HUES6 (cell line): Measurements from ENCODE around the gene LDHAL6B.

ENCODE experiments used
- H3K27ac ChIP-seq: 2 replicates; pipeline ENCODE4 v1.7.0; 2013; ENCODE audit warnings: low read depth, mild to moderate bottlenecking, low read length, inconsistent platforms
- H3K27me3 ChIP-seq: 2 replicates; pipeline ENCODE4 v1.6.1; 2013; ENCODE audit warnings: low read length; ENCODE audit not compliant: control insufficient read depth, insufficient read depth
- H3K36me3 ChIP-seq: 2 replicates; pipeline ENCODE4 v1.6.1; 2013; ENCODE audit warnings: low read length; ENCODE audit not compliant: control insufficient read depth, insufficient read depth
- H3K4me1 ChIP-seq: 2 replicates; pipeline ENCODE4 v1.6.1; 2013; ENCODE audit warnings: low read length; ENCODE audit not compliant: control insufficient read depth, insufficient read depth
- H3K4me3 ChIP-seq: 2 replicates; pipeline ENCODE4 v1.5.1; 2013; ENCODE audit warnings: low read depth, low read length
- H3K9ac ChIP-seq: one replicate; pipeline ENCODE4 v1.6.1; 2013; ENCODE audit warnings: mild to moderate bottlenecking, low read length
- H3K9me3 ChIP-seq: 2 replicates; pipeline ENCODE4 v1.6.1; 2013; ENCODE audit warnings: low read depth, low read length; ENCODE audit not compliant: control insufficient read depth, insufficient read depth

The LDHAL6B gene

GRCh38 chr15:59168536-59168935 is 38.1 kb upstream of the LDHAL6B start:
- H3K4me1 ChIP-seq: no peaks in the 10 kb centered on the region
- no peak overlapping the region for H3K4me3 ChIP-seq
- peaks cover 69% of the 10 kb centered on the region for H3K36me3 ChIP-seq

DNA sequence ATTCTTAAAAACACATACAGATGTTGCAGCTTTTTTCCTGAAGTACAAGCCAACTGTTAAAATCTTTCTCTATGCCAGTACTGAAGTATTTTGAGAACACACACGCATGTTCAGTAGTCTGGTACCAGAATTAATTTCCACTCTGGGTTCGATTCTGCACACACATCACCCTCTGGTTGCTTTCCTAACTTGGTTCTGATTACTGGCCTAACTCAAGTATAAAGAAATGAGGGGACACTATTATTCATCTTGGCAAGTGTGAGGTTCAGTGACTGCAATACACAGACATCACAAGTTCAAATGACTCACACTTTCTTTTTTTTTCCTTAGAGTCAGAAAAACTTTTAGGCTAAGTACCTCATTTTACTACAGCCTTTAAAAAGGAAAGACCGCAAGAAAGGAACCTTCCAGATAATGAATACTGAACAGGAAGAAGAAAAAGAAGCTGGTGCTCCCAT is 37.4 kb upstream of the LDHAL6B start:
- Histone ChIP-seq H3K36me3 (peaks cover 71% of the 10 kb centered on the region), H3K4me3 (no peak overlapping the region), H3K27ac (no peak overlapping the region), H3K9ac (no peak overlapping the region), H3K9me3 (no peaks in the 10 kb centered on the region), H3K27me3 (no peaks in the 10 kb centered on the region), H3K4me1 (no peaks in the 10 kb centered on the region)

More at GRCh38 chr15:59168536-59168935, 38.1 kb upstream of the LDHAL6B start:
- Histone ChIP-seq H3K9ac (no peak overlapping the region), H3K9me3 (no peaks in the 10 kb centered on the region), H3K27me3 (no peaks in the 10 kb centered on the region), H3K27ac (no peak overlapping the region)

DNA sequence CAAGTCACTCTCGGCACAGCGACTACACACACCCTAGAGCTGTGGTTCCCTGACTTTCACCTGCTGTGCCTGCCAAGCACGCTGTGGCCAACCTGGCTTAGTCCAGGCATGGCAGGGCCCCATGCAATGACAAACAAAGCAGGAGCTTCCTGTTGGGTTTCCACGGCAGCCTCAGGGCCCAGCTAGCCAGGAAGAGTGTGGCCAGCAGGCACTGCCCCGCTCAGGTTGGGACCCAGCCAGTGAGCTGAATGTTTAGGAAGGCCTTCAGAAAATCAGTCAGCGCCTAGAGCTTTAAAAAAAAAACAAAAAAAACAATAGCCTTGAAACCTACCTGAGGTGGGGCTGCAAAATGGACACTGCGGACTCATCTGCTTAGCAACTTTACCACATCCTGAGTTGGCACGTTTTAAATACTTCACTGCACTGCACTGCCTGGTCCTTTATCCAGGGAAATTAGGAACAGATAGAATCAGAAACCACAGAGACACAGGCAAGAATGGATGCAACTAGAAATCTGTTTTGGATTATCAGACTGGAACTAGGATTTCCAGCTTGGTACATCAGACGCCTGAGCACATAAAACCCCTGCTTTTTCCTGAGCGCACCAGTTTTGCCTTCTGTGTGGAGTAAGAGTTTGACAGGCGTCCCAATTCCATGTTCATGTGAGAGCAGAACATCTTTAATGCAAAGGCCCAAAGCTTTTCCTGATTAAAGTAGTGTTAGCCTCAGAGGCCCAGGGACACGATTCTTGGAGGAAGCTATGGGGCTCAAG is 36.2 kb upstream of the LDHAL6B start:
- Histone ChIP-seq H3K4me3 (no peak overlapping the region), H3K4me1 (no peaks in the 10 kb centered on the region), H3K27ac (no peak overlapping the region), H3K9me3 (no peaks in the 10 kb centered on the region), H3K27me3 (no peaks in the 10 kb centered on the region), H3K36me3 (peaks cover 63% of the 10 kb centered on the region), H3K9ac (no peak overlapping the region)

DNA sequence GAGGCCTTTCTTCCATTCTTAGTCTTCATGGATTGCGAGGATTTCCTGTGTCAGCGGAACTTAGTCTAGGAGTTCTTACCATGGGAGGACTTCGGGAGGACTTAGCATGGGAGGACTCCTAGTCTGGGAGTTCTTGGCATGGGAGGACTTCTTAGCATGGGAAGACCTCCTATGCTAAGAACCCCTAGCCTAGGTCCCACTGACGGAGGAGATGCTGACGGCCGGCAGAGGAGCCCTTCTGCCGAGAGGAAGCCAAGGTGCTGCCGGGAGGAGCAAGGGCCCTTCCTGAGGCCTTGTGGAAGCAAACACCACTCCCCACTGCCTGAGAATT is 35.6 kb upstream of the LDHAL6B start:
- Histone ChIP-seq H3K9me3 (no peaks in the 10 kb centered on the region), H3K27ac (no peak overlapping the region), H3K9ac (no peak overlapping the region), H3K4me3 (no peak overlapping the region), H3K4me1 (no peaks in the 10 kb centered on the region), H3K27me3 (no peaks in the 10 kb centered on the region), H3K36me3 (peaks cover 62% of the 10 kb centered on the region)

DNA sequence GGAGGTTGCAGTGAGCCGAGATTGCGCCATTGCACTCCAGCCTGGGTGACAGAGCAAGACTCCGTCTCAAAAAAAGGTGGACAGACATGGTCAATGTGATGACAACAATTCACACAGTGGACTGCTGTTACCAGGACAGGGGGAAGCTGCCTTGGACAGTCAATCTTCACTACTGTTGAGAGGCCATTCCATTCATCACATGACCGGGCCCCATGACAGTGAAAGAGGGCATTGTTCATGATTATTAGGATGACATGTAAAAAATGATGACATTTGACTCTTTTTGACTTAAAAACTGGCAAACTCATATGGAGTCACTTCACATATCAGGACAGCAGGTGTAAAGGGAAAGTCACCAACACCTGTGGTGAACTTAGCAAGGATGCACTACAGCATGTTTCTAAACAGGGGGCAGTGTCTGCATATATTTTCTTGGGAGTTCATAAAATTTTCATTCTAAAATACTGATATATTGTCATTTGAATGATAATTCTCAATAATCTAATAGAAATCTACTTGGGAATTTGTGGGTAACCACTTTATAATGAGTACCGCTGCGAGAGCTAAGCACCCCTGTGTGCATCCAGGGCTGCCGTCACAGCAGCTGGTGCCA is 34.2 kb upstream of the LDHAL6B start:
- Histone ChIP-seq H3K4me3 (no peak overlapping the region), H3K9ac (no peak overlapping the region), H3K9me3 (no peaks in the 10 kb centered on the region), H3K36me3 (peaks cover 64% of the 10 kb centered on the region), H3K4me1 (no peaks in the 10 kb centered on the region), H3K27ac (no peak overlapping the region), H3K27me3 (no peaks in the 10 kb centered on the region)

GRCh38 chr15:59173194-59173593 is 33.4 kb upstream of the LDHAL6B start:
- no peaks in the 10 kb centered on the region for H3K27me3 ChIP-seq
- H3K36me3 ChIP-seq: peaks cover 70% of the 10 kb centered on the region
- no peak overlapping the region for H3K27ac ChIP-seq
- no peaks in the 10 kb centered on the region for H3K9me3 ChIP-seq
- H3K4me1 ChIP-seq: no peaks in the 10 kb centered on the region
- no peak overlapping the region for H3K9ac ChIP-seq
- no peak overlapping the region for H3K4me3 ChIP-seq

DNA sequence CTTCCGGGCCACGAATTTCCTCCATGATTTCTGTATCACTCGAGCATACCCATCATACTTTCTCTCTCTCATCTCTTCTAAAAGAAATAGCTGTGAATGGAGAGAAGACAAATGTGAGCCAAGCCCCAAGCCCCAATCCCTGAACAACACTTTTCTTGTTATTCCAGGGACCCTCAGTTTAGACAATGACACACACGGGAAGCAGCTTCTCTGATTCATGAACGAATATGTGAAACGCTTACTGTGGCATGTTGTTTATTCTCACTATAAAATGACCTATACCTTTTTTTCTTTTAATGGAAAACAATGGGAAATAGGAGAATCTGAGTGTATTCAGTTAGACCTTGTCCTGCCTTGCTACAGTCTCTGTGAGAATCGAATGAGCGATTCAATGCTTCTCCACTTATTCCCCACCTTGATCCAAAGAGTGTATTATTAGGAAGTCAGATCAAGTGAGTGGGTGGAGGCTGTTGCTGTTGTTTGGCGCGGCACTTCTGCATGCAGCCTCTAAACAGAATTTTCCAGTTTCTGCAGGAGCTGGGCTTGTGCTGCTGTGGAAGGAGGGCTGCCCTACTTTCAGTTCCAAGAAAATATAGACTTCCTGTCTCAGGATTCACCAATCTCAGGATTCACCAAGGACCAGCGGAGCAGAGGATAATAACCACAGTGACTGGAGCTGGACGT is 32.4 kb upstream of the LDHAL6B start:
- Histone ChIP-seq H3K27ac (no peak overlapping the region), H3K9ac (no peak overlapping the region), H3K4me1 (no peaks in the 10 kb centered on the region), H3K4me3 (no peak overlapping the region), H3K36me3 (peaks cover 65% of the 10 kb centered on the region), H3K9me3 (no peaks in the 10 kb centered on the region), H3K27me3 (no peaks in the 10 kb centered on the region)

DNA sequence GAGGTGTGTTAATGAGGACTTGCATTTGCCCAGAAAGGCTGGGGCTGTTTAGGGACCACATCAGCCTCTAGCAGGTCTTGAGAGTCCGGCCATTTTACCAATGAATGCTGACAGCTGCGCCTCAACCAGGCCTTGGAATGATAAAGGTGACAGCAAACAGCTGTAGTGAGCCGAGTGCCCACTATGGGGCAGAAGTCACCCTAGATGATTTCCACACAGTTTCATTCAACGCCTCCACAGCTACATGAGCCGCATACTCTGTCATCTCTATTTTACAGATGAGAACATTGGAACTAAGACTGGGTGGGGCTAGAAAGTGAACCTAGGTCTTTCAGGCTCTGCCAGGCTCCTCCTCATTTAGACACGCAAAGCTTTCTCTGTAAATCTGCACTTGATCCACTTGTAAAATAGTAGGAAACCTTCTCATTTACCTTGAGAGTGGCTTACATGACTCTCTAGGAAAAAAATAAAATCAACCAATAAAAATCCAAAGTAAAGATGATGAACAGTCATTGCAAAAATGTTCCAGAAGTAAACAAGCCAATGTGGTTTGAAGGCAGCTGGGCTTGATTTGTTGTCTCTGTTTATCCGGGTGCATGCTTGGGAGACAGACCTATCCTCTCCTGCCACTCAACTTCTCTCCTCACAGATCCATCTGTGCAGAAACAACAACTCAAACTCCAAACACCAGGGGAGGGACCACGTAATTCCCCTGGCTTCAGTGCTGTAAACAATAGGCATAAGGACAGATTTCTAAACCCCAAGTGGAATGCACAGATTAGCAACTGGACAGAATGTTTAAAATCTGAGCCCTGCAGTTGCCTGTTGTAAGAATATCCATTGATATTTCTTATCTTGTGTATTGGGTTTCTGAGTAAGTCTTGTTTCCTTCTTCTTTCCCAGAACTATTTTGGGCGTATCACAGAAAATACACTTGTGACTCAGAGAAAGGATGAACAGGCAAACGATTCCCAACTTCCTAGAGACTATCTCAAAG is 31.5 kb upstream of the LDHAL6B start:
- no peak overlapping the region for H3K27ac ChIP-seq
- no peak overlapping the region for H3K9ac ChIP-seq
- H3K36me3 ChIP-seq: peaks cover 57% of the 10 kb centered on the region

GRCh38 chr15:59176653-59177316 is 29.9 kb upstream of the LDHAL6B start:
- Histone ChIP-seq H3K4me3 (no peak overlapping the region), H3K27ac (no peak overlapping the region), H3K27me3 (no peaks in the 10 kb centered on the region), H3K9me3 (no peaks in the 10 kb centered on the region; the same call in 1 of the 2 replicates), H3K36me3 (peaks cover 41% of the 10 kb centered on the region), H3K9ac (no peak overlapping the region), H3K4me1 (no peaks in the 10 kb centered on the region)

More for the DNA sequence above, 31.5 kb upstream of the LDHAL6B start:
- Histone ChIP-seq H3K9me3 (no peaks in the 10 kb centered on the region), H3K4me3 (no peak overlapping the region), H3K4me1 (no peaks in the 10 kb centered on the region), H3K27me3 (no peaks in the 10 kb centered on the region)

DNA sequence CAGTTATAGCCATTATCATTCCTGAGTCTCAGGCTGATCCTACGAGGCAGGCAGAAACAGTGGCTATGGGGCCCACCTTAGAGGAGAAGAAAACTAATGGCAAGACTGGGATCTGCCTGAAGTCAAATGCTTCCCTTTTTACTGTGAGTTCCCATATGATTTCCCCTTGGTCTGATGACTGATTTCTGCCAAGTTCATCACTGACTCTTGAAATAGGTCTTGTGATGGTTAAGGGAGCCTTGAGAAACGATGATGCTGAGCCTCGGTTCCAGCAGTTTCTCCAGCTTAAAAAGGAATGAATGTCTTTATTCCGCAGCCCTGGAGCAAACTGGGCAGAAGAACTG is 29.4 kb upstream of the LDHAL6B start:
- H3K27ac ChIP-seq: no peak overlapping the region
- no peaks in the 10 kb centered on the region; the same call in 1 of the 2 replicates for H3K9me3 ChIP-seq

More for the DNA sequence above, 29.4 kb upstream of the LDHAL6B start:
- H3K27me3 ChIP-seq: no peaks in the 10 kb centered on the region
- H3K4me3 ChIP-seq: no peak overlapping the region
- H3K4me1 ChIP-seq: no peaks in the 10 kb centered on the region
- no peak overlapping the region for H3K9ac ChIP-seq
- H3K36me3 ChIP-seq: peaks cover 38% of the 10 kb centered on the region
